ENCODE results near the gene TMEM213. TPM values are rescaled to one million over a fixed set of nuclear protein-coding genes. Genes with fewer than 3 reads are reported as not detected.

Gene TMEM213
- total and polyA plus RNA-seq, 9 of the 15 experiments (the other 6 are each of a cell fraction or from before 2014, with no cell fraction given): not detected

DNA sequence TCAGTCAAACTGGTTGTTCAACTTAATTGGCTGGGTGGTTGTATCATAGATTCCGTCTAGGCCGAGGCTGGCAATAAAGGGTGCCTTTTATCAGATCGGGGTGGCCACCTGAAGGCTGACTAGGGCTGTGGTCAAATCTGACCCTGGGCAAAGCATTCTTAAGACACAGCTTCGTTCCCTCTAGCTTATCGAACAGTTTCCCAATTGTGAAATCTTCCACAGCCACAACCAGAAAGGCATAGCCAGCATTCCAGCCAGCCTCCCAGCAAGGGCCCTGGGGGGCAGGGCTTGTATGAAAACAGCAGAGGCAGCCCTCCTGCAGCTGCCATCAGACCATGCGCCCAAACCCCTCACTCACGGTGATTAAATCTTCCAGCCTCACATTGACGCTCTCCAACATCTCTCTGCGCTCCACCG lies 42.5 kb upstream of the TMEM213 start:
- POLR2A ChIA-PET: interaction anchor here (0.6 kb wide), 1 partner anchor 10 kb away, joined by 3 read pairs; no protein-coding TSS in a partner anchor
- FAIRE-seq: no peak
- no peak for TF ChIP-seq ELF2 (CRISPR knock-in tag; IDR thresholded peaks at IDR 0.05)
- no peak for TF ChIP-seq FOXM1 (IDR thresholded peaks at IDR 0.05; ENCODE audit: low read depth)
- TF ChIP-seq FOXM1 (CRISPR knock-in tag; IDR thresholded peaks at IDR 0.05; ENCODE audit: low read depth): no peak
- TF ChIP-seq U2AF1 (optimal IDR thresholded peaks at IDR 0.05; ENCODE audit: low read depth, low read length): no peak
- TF ChIP-seq ZNF3 (CRISPR knock-in tag; IDR thresholded peaks at IDR 0.05): no peak
- TF ChIP-seq, protein P1, sequence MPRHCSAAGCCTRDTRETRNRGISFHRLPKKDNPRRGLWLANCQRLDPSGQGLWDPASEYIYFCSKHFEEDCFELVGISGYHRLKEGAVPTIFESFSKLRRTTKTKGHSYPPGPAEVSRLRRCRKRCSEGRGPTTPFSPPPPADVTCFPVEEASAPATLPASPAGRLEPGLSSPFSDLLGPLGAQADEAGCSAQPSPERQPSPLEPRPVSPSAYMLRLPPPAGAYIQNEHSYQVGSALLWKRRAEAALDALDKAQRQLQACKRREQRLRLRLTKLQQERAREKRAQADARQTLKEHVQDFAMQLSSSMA (CRISPR knock-in tag; IDR thresholded peaks at IDR 0.05): no peak
- no peak for TF ChIP-seq TCFL5 (CRISPR knock-in tag; conservative IDR thresholded peaks at IDR 0.05)
- TF ChIP-seq ZNF232 (CRISPR knock-in tag; IDR thresholded peaks at IDR 0.05): no peak
- no peak for TF ChIP-seq MCM5 (IDR thresholded peaks at IDR 0.05; ENCODE audit: low read depth)
- TF ChIP-seq, protein P2, sequence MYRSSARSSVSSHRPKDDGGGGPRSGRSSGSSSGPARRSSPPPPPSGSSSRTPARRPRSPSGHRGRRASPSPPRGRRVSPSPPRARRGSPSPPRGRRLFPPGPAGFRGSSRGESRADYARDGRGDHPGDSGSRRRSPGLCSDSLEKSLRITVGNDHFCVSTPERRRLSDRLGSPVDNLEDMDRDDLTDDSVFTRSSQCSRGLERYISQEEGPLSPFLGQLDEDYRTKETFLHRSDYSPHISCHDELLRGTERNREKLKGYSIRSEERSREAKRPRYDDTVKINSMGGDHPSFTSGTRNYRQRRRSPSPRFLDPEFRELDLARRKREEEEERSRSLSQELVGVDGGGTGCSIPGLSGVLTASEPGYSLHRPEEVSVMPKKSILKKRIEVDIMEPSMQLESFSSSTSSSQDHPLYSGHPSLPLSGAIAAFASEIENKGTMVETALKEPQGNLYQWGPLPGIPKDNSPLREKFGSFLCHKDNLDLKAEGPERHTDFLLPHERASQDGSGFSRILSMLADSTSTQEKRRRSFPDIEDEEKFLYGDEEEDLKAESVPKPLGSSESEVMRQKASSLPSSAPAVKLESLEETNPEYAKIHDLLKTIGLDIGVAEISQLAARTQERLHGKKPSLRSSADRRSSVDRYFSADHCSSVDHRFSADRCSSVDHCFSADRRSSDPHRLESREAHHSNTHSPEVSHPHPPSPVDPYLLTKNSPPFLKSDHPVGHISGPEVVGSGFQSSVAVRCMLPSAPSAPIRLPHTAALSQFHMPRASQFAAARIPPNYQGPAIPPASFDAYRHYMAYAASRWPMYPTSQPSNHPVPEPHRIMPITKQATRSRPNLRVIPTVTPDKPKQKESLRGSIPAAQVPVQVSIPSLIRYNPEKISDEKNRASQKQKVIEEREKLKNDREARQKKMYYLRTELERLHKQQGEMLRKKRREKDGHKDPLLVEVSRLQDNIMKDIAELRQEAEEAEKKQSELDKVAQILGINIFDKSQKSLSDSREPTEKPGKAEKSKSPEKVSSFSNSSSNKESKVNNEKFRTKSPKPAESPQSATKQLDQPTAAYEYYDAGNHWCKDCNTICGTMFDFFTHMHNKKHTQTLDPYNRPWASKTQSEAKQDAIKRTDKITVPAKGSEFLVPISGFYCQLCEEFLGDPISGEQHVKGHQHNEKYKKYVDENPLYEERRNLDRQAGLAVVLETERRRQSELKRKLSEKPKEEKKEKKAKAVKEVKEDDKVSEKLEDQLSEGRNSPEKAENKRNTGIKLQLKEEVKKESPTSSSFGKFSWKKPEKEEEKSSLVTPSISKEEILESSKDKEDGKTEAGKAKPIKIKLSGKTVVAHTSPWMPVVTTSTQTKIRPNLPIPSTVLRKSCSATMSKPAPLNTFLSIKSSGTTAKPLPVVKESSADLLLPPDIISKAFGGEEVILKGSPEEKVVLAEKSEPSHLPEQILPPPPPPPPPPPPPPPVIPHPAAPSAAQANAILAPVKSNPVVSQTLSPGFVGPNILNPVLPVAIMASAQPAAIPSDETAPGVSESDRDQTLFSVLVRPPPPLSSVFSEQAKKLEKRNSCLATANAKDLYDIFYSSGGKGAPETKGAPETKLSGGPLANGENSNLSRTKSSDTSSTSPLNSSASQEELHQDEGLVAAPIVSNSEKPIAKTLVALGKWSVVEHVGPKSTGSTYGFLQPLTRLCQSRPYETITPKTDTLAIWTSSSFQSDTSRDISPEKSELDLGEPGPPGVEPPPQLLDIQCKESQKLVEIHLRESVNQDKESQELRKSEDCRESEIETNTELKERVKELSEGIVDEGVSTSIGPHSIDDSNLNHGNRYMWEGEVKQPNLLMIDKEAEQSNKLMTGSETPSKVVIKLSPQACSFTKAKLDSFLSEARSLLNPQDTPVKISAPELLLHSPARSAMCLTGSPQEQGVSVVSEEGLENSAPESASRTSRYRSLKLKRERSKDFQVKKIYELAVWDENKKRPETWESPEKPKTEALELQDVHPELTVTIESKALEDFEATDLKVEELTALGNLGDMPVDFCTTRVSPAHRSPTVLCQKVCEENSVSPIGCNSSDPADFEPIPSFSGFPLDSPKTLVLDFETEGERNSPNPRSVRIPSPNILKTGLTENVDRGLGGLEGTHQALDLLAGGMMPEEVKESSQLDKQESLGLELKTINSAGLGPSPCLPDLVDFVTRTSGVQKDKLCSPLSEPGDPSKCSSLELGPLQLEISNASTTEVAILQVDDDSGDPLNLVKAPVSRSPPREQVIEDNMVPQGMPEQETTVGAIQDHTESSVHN (IDR thresholded peaks at IDR 0.05; ENCODE audit: borderline replicate concordance in 1 of 2, low read depth in 1 of 2): no peak
- TF ChIP-seq NCOA2 (IDR thresholded peaks at IDR 0.05; ENCODE audit: partially characterized antibody in 2 of 2): no peak
- no peak for TF ChIP-seq CREBBP (IDR thresholded peaks at IDR 0.05; ENCODE audit: low read depth, low read length)
- TF ChIP-seq YBX1 (IDR thresholded peaks at IDR 0.05): no peak
- no peak for TF ChIP-seq NFE2 (IDR thresholded peaks at IDR 0.05; ENCODE audit: low read depth)
- TF ChIP-seq, protein P3, sequence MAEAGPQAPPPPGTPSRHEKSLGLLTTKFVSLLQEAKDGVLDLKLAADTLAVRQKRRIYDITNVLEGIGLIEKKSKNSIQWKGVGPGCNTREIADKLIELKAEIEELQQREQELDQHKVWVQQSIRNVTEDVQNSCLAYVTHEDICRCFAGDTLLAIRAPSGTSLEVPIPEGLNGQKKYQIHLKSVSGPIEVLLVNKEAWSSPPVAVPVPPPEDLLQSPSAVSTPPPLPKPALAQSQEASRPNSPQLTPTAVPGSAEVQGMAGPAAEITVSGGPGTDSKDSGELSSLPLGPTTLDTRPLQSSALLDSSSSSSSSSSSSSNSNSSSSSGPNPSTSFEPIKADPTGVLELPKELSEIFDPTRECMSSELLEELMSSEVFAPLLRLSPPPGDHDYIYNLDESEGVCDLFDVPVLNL (CRISPR knock-in tag; IDR thresholded peaks at IDR 0.05; ENCODE audit: low read depth): no peak

More for the DNA sequence above, 42.5 kb upstream of the TMEM213 start:
- intact Hi-C loops (cut with micrococcal nuclease): no loop called here
- no peak overlapping the region for H2AFZ ChIP-seq (ENCODE audit: low read depth, low read length)
- no peaks in the 10 kb centered on the region for H3K9me3 ChIP-seq (replicated peaks; ENCODE audit: control insufficient read depth, insufficient read depth, low read depth, low read length)
- no peak overlapping the region for H3K9ac ChIP-seq (ENCODE audit: insufficient read depth in 1 of 2, low read depth in 2 of 2, low read length in 2 of 2)
- CTCF ChIA-PET (ENCODE audit: low intra/inter-chr PET ratio): no interaction called here
- no peak overlapping the region for H3K4me2 ChIP-seq (ENCODE audit: insufficient read depth, low read length)
- WGBS (ENCODE audit: insufficient coverage, low coverage, missing lambda C conversion rate): under 1% methylated on average over 10 of the region's 10 CpGs
- no peaks in the 10 kb centered on the region for H3K36me3 ChIP-seq (ENCODE audit: control insufficient read depth, insufficient read depth, low read length)
- no peak for ATAC-seq
- H3K27ac ChIP-seq (ENCODE audit: extremely low read depth, low read depth, low read length): no peak overlapping the region
- no TSS peak for BruUV-seq (replicated peaks)
- peaks cover 62 to 65% of the 10 kb centered on the region in 2 experiments for H3K27me3 ChIP-seq (ENCODE audit: control insufficient read depth in 2 of 2, insufficient read depth in 2 of 2, low read length in 2 of 2)
- in situ Hi-C loops (cut with MboI): no loop called here
- no peaks in the 10 kb centered on the region for H3K79me2 ChIP-seq (ENCODE audit: control insufficient read depth, insufficient read depth, low read length)
- H3K4me1 ChIP-seq (replicated peaks in 1 of 2; ENCODE audit: control insufficient read depth in 2 of 2, insufficient read depth in 2 of 2, low read length in 2 of 2): peaks cover 0 to 6% of the 10 kb centered on the region in 2 experiments; a peak in 1 of 5 replicates
- 0 out of 2 replicates have a peak, but pooled peaks cover 4% of the 10 kb centered on the region for H4K20me1 ChIP-seq (replicated peaks; ENCODE audit: control insufficient read depth, insufficient read depth, low read length)
- no peak overlapping the region for H3K4me3 ChIP-seq
- H3K9me1 ChIP-seq (ENCODE audit: control insufficient read depth, insufficient read depth, low read length): peaks cover 3% of the 10 kb centered on the region
- DNase-seq (ENCODE audit: extremely low read depth in 1 of 4, low spot score in 3 of 4): no peak
